Measurements from ENCODE around the gene APPL1.
"Not testable (repeated sequence)": the region's sequence is repeated elsewhere in the genome, so short reads cannot be mapped to it uniquely, and the experiment has no call there.

The APPL1 gene

GRCh38 chr3:57274845-57275244 is 47.3 kb downstream of the APPL1 start:
- DNase-seq = no peak

- DNase-seq = no peak
These were observed 47.9 kb downstream of the APPL1 start for GRCh38 chr3:57275393-57275792.

- DNase-seq = no peak
These were observed 50.7 kb downstream of the APPL1 start for GRCh38 chr3:57278237-57278636.

- no peak for DNase-seq
These were observed 52.2 kb downstream of the APPL1 start for GRCh38 chr3:57279685-57280084.

GRCh38 chr3:57281715-57282114 is 54.2 kb downstream of the APPL1 start:
- no peak for DNase-seq

GRCh38 chr3:57283334-57283733 is 55.8 kb downstream of the APPL1 start:
- no peak for DNase-seq

- no peak for DNase-seq
These were observed 59.7 kb downstream of the APPL1 start for GRCh38 chr3:57287205-57287604.

- no peak for DNase-seq
These were observed 60.9 kb downstream of the APPL1 start for GRCh38 chr3:57288403-57288802.

GRCh38 chr3:57292159-57292896 is 64.8 kb downstream of the APPL1 start, which contains the start of gene ASB14:
ASB14 (minus strand) TSS chr3:57292685; CDS start chr3:57292033, 652 bp downstream.
- DNase-seq = no peak

- no peak for DNase-seq
These were observed 65.5 kb downstream of the APPL1 start for GRCh38 chr3:57292897-57293526.

- no peak for DNase-seq
These were observed 70.5 kb downstream of the APPL1 start for GRCh38 chr3:57298041-57298440.

GRCh38 chr3:57303520-57303919 is 76.0 kb downstream of the APPL1 start:
- not testable (repeated sequence) for DNase-seq

GRCh38 chr3:57309769-57310360 is 82.3 kb downstream of the APPL1 start:
- no peak for DNase-seq

- no peak for DNase-seq
These were observed 86.7 kb downstream of the APPL1 start for GRCh38 chr3:57314204-57314603.

Data from CD4-positive, alpha-beta T cell treated with Interleukin-4 for 4 hours (primary cell).